ENCODE measurements around the gene FAR2.

The FAR2 gene

DNA sequence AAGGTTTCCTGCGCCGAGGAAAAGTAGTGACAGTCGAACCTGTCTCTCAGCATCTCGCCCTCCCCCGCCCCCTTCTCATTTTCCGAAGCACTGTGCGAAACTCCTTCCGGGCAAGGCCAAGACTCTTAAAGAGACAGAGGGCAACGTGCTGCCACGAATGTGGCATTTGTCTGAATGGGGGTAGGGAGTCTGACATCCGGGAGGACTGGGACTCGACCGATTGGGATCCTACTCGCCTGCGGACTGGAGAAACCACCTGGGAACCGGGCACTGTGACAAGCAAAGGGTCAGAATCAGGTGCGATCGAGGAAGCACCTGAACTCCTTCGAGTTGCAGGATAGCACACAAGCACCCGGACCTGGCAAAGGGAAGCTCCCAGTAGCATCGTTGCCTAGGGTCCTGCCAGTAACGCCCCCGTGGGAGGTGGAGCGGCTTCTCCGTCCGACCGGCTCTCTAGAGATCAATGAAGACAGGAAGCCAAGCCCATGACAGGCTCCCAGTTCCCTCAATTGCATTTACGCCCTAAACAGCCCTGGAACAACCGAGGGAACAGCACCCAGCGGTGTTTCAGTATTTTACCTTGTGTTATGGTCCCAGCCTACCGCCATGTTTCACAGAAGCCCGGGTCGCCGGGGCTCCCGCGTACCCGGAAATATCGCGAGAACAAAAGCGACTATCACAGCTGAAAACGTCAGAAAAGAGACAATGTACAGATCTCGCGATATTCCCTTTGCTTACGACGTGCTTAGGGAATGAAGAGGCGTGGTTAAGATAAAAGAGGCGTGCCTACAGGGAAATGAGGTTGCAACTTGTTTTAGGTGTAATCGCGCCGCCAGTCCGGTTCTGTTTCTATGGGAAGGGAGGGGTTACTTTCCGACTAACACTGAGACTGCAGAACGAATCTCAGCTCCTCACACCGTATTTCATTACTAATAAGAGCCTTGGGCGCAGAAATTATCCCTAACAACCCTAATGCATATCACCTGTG is 231.8 kb downstream of the FAR2 start, which contains the start of gene ERGIC2 (continued):
- no peak for TF ChIP-seq ZNF585B (tag by site-specific recombination; IDR thresholded peaks at IDR 0.05)
- TF ChIP-seq, protein P1, sequence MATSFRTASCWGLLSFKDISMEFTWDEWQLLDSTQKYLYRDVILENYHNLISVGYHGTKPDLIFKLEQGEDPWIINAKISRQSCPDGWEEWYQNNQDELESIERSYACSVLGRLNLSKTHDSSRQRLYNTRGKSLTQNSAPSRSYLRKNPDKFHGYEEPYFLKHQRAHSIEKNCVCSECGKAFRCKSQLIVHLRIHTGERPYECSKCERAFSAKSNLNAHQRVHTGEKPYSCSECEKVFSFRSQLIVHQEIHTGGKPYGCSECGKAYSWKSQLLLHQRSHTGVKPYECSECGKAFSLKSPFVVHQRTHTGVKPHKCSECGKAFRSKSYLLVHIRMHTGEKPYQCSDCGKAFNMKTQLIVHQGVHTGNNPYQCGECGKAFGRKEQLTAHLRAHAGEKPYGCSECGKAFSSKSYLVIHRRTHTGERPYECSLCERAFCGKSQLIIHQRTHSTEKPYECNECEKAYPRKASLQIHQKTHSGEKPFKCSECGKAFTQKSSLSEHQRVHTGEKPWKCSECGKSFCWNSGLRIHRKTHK (tag by site-specific recombination; IDR thresholded peaks at IDR 0.05), result no peak
- no peak for TF ChIP-seq HOXC10 (CRISPR knock-in tag; IDR thresholded peaks at IDR 0.05)
- TF ChIP-seq, protein P2, sequence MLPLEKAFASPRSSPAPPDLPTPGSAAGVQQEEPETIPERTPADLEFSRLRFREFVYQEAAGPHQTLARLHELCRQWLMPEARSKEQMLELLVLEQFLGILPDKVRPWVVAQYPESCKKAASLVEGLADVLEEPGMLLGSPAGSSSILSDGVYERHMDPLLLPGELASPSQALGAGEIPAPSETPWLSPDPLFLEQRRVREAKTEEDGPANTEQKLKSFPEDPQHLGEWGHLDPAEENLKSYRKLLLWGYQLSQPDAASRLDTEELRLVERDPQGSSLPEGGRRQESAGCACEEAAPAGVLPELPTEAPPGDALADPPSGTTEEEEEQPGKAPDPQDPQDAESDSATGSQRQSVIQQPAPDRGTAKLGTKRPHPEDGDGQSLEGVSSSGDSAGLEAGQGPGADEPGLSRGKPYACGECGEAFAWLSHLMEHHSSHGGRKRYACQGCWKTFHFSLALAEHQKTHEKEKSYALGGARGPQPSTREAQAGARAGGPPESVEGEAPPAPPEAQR (tag by site-specific recombination; IDR thresholded peaks at IDR 0.05), result no peak
- TF ChIP-seq ZNF132 (tag by site-specific recombination; IDR thresholded peaks at IDR 0.05; ENCODE audit: borderline replicate concordance), result no peak
- TF ChIP-seq GFI1B (tag by site-specific recombination; IDR thresholded peaks at IDR 0.05), result peak; percentile 49; the same call in 1 of the 2 replicates
- no peak for TF ChIP-seq BCL11B (tag by site-specific recombination; IDR thresholded peaks at IDR 0.05; ENCODE audit: low read depth)
- TF ChIP-seq, protein P3, sequence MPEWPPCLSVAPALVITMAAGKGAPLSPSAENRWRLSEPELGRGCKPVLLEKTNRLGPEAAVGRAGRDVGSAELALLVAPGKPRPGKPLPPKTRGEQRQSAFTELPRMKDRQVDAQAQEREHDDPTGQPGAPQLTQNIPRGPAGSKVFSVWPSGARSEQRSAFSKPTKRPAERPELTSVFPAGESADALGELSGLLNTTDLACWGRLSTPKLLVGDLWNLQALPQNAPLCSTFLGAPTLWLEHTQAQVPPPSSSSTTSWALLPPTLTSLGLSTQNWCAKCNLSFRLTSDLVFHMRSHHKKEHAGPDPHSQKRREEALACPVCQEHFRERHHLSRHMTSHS (tag by site-specific recombination; IDR thresholded peaks at IDR 0.05), result no peak
- no peak for TF ChIP-seq SCRT2 (tag by site-specific recombination; IDR thresholded peaks at IDR 0.05)
- TF ChIP-seq ZNF341 (tag by site-specific recombination; IDR thresholded peaks at IDR 0.05; ENCODE audit: low read depth), result 0 out of 2 replicates have a peak, but pooled peaks have one; percentile 20
- TF ChIP-seq ZNF837 (tag by site-specific recombination; IDR thresholded peaks at IDR 0.05), result no peak
- TF ChIP-seq MYNN (tag by site-specific recombination; IDR thresholded peaks at IDR 0.05; ENCODE audit: borderline replicate concordance), result no peak
- no peak for TF ChIP-seq ZNF214 (tag by site-specific recombination; IDR thresholded peaks at IDR 0.05; ENCODE audit: borderline replicate concordance)
- TF ChIP-seq ZNF10 (tag by site-specific recombination; IDR thresholded peaks at IDR 0.05), result 0 out of 2 replicates have a peak, but pooled peaks have one; percentile 14
- no peak for TF ChIP-seq ZNF157 (tag by site-specific recombination; IDR thresholded peaks at IDR 0.05)
- TF ChIP-seq ZNF274 (IDR thresholded peaks at IDR 0.05; ENCODE audit: low read length), result no peak
- TF ChIP-seq ZNF274 (tag by site-specific recombination; IDR thresholded peaks at IDR 0.05; ENCODE audit: borderline replicate concordance), result no peak
- TF ChIP-seq GLI4 (tag by site-specific recombination; IDR thresholded peaks at IDR 0.05), result no peak
- TF ChIP-seq ZNF426 (tag by site-specific recombination; IDR thresholded peaks at IDR 0.05), result no peak
- TF ChIP-seq, protein P4, sequence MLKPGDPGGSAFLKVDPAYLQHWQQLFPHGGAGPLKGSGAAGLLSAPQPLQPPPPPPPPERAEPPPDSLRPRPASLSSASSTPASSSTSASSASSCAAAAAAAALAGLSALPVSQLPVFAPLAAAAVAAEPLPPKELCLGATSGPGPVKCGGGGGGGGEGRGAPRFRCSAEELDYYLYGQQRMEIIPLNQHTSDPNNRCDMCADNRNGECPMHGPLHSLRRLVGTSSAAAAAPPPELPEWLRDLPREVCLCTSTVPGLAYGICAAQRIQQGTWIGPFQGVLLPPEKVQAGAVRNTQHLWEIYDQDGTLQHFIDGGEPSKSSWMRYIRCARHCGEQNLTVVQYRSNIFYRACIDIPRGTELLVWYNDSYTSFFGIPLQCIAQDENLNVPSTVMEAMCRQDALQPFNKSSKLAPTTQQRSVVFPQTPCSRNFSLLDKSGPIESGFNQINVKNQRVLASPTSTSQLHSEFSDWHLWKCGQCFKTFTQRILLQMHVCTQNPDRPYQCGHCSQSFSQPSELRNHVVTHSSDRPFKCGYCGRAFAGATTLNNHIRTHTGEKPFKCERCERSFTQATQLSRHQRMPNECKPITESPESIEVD (tag by site-specific recombination; IDR thresholded peaks at IDR 0.05), result no peak
- no peak for TF ChIP-seq BCL11A (tag by site-specific recombination; IDR thresholded peaks at IDR 0.05; ENCODE audit: low read depth)
- no peak for TF ChIP-seq TCF7L2 (IDR thresholded peaks at IDR 0.05; ENCODE audit: borderline replicate concordance, low read depth, low read length)
- peak; percentile 42 for TF ChIP-seq ZBTB8A (tag by site-specific recombination; IDR thresholded peaks at IDR 0.05)
- peak; percentile 60 for TF ChIP-seq OSR2 (tag by site-specific recombination; IDR thresholded peaks at IDR 0.05)
- TF ChIP-seq, protein P5, sequence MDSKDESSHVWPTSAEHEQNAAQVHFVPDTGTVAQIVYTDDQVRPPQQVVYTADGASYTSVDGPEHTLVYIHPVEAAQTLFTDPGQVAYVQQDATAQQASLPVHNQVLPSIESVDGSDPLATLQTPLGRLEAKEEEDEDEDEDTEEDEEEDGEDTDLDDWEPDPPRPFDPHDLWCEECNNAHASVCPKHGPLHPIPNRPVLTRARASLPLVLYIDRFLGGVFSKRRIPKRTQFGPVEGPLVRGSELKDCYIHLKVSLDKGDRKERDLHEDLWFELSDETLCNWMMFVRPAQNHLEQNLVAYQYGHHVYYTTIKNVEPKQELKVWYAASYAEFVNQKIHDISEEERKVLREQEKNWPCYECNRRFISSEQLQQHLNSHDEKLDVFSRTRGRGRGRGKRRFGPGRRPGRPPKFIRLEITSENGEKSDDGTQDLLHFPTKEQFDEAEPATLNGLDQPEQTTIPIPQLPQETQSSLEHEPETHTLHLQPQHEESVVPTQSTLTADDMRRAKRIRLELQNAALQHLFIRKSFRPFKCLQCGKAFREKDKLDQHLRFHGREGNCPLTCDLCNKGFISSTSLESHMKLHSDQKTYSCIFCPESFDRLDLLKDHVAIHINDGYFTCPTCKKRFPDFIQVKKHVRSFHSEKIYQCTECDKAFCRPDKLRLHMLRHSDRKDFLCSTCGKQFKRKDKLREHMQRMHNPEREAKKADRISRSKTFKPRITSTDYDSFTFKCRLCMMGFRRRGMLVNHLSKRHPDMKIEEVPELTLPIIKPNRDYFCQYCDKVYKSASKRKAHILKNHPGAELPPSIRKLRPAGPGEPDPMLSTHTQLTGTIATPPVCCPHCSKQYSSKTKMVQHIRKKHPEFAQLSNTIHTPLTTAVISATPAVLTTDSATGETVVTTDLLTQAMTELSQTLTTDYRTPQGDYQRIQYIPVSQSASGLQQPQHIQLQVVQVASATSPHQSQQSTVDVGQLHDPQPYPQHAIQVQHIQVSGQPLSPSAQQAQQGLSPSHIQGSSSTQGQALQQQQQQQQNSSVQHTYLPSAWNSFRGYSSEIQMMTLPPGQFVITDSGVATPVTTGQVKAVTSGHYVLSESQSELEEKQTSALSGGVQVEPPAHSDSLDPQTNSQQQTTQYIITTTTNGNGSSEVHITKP (tag by site-specific recombination; IDR thresholded peaks at IDR 0.05), result peak; percentile 89
- TF ChIP-seq ZNF133 (tag by site-specific recombination; IDR thresholded peaks at IDR 0.05), result no peak
- no peak for TF ChIP-seq ZNF121 (tag by site-specific recombination; IDR thresholded peaks at IDR 0.05)
- TF ChIP-seq ZNF266 (tag by site-specific recombination; IDR thresholded peaks at IDR 0.05; ENCODE audit: low read depth), result no peak
- TF ChIP-seq, protein P6, sequence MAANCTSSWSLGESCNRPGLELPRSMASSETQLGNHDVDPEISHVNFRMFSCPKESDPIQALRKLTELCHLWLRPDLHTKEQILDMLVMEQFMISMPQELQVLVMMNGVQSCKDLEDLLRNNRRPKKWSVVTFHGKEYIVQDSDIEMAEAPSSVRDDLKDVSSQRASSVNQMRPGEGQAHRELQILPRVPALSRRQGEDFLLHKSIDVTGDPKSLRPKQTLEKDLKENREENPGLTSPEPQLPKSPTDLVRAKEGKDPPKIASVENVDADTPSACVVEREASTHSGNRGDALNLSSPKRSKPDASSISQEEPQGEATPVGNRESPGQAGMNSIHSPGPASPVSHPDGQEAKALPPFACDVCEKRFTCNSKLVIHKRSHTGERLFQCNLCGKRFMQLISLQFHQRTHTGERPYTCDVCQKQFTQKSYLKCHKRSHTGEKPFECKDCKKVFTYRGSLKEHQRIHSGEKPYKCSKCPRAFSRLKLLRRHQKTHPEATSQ (tag by site-specific recombination; IDR thresholded peaks at IDR 0.05), result no peak
